ENCODE results near the gene DOK1.
A peak's percentile ranks its signal among the peaks of the same experiment; 100 is the strongest.

DOK1 gene

DNA sequence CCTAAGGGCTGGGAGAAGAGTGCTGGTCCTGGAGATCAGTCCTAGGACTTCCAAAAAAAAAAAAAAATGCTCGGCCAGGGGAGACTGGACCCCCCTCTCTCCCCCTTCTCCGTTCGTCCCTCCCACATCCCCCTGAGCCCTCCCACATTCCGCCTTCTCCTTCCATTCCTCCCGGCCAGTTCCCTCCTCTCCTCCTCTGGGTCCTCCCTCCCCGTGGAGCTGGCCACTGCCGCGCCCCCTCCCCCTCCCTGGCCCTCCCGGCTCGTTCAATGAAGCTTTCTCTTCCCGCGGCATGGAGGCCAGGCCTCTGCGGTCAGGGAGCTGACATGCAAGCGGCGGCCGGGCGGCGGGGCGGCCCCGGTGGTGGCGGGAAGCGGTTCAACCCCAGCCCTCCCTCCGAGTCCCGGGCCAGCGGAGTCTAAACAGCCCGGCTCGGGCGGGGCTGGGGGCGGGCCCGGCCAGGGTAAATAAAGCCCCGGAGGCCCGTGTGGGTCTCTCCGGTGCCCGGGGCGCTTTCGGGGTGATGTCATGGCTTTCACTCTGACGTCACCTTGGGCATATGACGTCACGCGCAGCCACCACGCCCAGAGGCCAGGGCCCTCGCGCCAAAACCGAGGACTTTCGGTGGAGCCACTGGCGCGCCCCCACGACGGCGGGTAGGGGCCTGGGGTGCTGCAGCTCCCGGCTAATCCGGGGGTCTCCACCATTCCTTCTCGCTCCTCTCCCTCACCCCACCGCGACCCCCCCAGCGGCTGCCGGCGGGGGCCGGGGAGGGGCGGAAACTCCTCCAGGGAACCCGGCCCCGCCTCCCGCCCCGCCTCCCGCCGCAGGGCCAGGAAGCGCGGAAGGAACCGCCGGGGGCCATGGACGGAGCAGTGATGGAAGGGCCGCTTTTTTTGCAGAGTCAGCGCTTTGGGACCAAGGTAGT, at the start of gene DOK1, which contains the start of gene LOXL3:
TSS of gene DOK1 (plus strand) at position 829 of the 928 bp plus-strand sequence. CDS start at position 864, 35 bp downstream.
TSS of gene LOXL3 (minus strand) at position 51 of the 928 bp plus-strand sequence. CDS start 1,308 bp downstream, outside the sequence.
- Histone ChIP-seq H3K4me3 (ENCODE audit: low read length) (peak within 1 kb of the TSS; percentile 87), H3K27ac (ENCODE audit: low read length) (no peak within 1 kb of the TSS), H3K9ac (ENCODE audit: low read length) (peak within 1 kb of the TSS; percentile 65), H3K9me3 (ENCODE audit: control insufficient read depth, low read depth, low read length) (no peaks in the 10 kb centered on the region), H3K4me1 (ENCODE audit: control insufficient read depth, low read depth, low read length) (peaks cover 10% of the 10 kb centered on the region), H3K36me3 (ENCODE audit: control insufficient read depth, low read depth, low read length) (no peaks in the 10 kb centered on the region), H3K27me3 (ENCODE audit: control insufficient read depth, insufficient read depth, low read length) (peaks cover 42% of the 10 kb centered on the region)

DNA sequence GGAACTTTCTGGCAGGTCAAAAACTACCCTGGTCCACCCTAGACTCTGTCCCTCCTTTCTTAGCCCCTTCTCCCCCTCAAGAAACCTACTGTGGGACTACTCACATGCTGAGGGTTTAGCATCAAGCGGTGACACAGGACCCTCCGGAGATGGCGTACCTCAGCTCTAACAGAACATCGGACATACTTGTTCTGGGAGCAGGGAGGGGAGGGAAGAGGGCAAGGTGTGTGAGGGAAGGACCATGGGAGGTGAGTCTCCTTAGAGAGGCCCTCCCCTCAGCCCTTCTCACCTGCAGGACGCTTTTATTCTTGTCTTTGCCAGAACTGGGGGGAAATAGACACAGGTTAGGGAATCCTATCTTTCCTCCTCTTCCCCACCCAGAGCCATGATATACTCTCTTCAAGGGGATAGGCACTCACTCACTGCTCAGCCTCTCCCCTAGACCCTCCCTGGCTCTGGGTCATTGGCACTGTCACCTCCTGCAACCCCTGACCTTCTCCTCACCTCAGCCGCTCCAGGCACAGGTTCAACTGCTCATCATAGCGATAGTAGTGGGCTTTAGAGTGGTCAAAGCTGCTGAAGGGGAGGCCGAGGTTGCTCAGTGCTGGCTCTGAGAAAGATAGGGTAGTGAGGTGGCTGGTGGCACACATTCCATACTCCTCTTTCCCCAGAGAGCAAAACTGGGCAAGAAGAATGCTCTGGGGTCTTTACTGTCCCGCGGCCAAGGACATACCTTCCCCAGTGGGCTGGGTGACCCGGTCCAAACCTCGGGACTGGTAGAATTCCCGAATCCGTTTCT, 48.9 kb upstream of the DOK1 start:
- no peak overlapping the region for H3K4me3 ChIP-seq (ENCODE audit: low read length)
- no peak overlapping the region for H3K27ac ChIP-seq (ENCODE audit: low read length)
- H3K4me1 ChIP-seq (ENCODE audit: control insufficient read depth, low read depth, low read length), result peaks cover 33% of the 10 kb centered on the region
- H3K36me3 ChIP-seq (ENCODE audit: control insufficient read depth, low read depth, low read length), result peaks cover 10% of the 10 kb centered on the region
- peaks cover 90% of the 10 kb centered on the region for H3K27me3 ChIP-seq (ENCODE audit: control insufficient read depth, insufficient read depth, low read length)
- no peaks in the 10 kb centered on the region for H3K9me3 ChIP-seq (ENCODE audit: control insufficient read depth, low read depth, low read length)
- H3K9ac ChIP-seq (ENCODE audit: low read length), result no peak overlapping the region

DNA sequence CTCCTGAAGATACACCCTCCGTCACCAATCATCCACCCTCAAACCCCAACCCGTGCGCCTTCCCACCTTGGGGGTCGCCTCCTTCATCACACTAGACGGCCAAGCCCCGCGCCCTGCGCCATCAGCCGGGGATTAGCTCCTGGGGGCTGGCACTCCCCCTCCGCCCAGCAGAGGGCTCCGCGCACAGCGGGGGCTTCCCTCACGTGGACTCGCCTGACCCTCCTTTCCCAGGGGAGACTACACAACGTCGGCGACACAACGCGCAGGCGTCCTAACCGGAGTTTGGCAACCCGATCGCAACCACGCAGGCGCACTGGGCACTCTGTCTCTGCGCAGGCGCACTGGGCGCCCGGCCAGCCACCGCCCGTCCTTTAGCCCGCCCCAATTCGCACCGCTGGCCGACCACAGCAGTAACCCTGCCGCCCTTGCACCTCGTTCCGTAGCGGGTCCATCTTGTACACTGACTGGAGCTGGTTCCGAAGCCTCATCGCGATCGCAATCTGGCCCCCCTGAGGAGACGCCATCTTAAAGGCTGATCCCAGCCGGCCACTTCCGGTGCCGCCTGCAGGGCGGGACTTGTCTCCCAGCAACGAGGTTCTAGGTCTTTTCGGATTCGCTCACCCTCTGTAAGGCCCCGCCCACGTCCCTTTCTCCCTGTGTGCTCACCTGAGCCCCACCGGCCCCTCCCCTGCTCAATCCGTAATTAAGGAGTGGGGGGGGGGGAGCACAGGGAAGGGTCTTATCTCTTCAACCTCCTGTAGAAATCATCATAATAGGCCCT, 47.2 kb upstream of the DOK1 start, which contains the start of gene PCGF1:
TSS of gene PCGF1 (minus strand) at position 551 of the 781 bp plus-strand sequence. CDS start at position 524, 27 bp downstream.
- Histone ChIP-seq H3K27ac (ENCODE audit: low read length) (peak within 1 kb of the TSS; percentile 96), H3K9me3 (ENCODE audit: control insufficient read depth, low read depth, low read length) (no peaks in the 10 kb centered on the region), H3K36me3 (ENCODE audit: control insufficient read depth, low read depth, low read length) (peaks cover 10% of the 10 kb centered on the region), H3K9ac (ENCODE audit: low read length) (peak within 1 kb of the TSS; percentile 88), H3K27me3 (ENCODE audit: control insufficient read depth, insufficient read depth, low read length) (peaks cover 90% of the 10 kb centered on the region), H3K4me3 (ENCODE audit: low read length) (peak within 1 kb of the TSS; percentile 99), H3K4me1 (ENCODE audit: control insufficient read depth, low read depth, low read length) (peaks cover 17% of the 10 kb centered on the region)

DNA sequence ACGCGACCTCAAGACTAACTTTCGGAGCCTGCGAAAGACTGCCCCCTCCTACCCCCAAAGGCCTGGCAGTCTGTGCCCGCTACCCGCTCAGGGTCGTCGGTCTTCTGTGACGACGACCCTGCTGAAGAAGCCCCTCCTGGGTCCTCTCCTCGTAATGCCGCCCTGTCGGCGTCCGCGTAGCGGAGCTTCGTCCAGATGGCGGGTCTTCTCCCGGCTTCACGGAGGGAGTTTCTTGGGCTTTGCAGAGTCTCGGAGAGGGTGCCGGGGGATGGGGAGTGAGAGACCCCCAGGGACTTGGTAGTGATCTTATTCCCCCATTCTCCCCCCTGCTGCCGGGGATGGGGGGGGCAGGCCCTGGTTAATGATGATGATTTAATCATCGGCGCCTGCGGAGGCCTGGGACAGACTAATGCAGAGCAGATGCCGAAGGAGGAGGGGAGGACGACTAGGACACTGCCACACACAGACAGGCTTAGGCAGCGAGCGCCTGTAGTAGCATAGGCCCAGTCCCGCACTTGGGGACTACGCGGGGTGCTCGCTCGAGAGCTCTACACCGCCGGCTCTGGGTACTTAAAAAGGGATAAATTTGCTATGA, 46.5 kb upstream of the DOK1 start:
- Histone ChIP-seq H3K36me3 (ENCODE audit: control insufficient read depth, low read depth, low read length) (peaks cover 10% of the 10 kb centered on the region), H3K9me3 (ENCODE audit: control insufficient read depth, low read depth, low read length) (no peaks in the 10 kb centered on the region), H3K4me3 (ENCODE audit: low read length) (peak overlapping the region; percentile 99), H3K4me1 (ENCODE audit: control insufficient read depth, low read depth, low read length) (peaks cover 16% of the 10 kb centered on the region), H3K27ac (ENCODE audit: low read length) (no peak overlapping the region), H3K27me3 (ENCODE audit: control insufficient read depth, insufficient read depth, low read length) (peaks cover 90% of the 10 kb centered on the region), H3K9ac (ENCODE audit: low read length) (peak overlapping the region; percentile 88)

DNA sequence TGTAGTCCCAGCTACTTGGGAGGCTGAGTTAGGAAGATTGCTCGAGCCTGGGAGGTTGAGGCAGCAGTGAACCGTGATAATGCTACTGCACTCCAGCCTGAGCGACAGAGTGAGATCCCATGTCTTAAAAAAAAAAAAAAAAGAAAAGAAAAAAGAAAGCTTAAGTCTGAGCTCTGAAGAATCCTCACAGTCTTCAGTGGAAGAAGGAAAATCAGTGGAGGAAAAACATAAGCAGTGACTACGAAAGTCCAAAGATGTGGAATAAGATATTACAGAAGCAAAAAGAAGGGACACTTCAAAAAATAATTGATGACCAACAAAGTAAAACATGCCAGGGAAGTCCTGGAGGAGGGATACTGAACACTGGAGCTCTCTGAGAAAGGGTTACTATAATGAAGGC, 44.2 kb upstream of the DOK1 start:
- Histone ChIP-seq H3K9ac (ENCODE audit: low read length) (no peak overlapping the region), H3K27ac (ENCODE audit: low read length) (no peak overlapping the region), H3K36me3 (ENCODE audit: control insufficient read depth, low read depth, low read length) (peaks cover 7% of the 10 kb centered on the region), H3K27me3 (ENCODE audit: control insufficient read depth, insufficient read depth, low read length) (peaks cover 90% of the 10 kb centered on the region), H3K4me3 (ENCODE audit: low read length) (no peak overlapping the region), H3K9me3 (ENCODE audit: control insufficient read depth, low read depth, low read length) (no peaks in the 10 kb centered on the region), H3K4me1 (ENCODE audit: control insufficient read depth, low read depth, low read length) (peaks cover 12% of the 10 kb centered on the region)

DNA sequence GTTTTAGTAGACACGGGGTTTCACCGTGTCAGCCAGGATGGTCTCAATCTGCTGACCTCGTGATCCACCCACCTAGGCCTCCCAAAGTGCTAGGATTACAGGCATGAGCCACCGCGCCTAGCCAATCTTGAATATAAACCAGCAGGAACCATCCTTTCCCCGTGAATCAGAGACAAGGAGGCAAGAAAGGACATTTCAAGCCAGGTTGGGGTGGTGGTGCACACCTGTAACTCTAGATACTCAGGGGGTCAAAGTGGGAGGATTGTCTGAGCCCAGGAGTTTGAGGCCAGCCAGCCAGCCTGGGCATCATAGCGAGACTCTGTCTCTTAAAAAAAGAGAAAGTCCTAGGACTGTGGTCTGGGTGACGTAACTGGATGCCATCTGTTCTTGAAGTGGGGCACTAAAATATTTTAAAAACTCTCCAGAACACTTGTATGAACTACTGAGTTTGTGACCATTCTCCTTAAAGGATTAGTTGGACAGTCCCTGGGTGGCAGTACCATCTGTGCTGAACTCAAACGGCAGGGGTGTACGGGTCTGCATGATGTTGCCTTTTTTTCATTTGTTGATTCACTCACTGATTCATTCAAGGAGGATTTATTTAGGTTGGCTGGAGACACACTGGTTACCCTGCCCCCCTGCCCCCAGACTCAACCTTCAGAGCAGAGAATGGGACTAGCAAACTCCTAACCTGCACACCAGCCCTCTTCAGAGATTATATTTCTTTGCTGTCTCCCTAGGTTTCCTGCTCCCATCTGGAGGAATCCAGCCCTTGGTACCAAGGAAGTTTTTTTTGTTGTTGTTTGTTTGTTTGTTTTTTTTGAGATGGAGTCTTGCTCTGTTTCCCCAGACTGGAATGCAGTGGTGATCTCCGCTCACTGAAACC, 43.2 kb upstream of the DOK1 start:
- H3K9ac ChIP-seq (ENCODE audit: low read length), result no peak overlapping the region
- peaks cover 12% of the 10 kb centered on the region for H3K4me1 ChIP-seq (ENCODE audit: control insufficient read depth, low read depth, low read length)
- peaks cover 90% of the 10 kb centered on the region for H3K27me3 ChIP-seq (ENCODE audit: control insufficient read depth, insufficient read depth, low read length)

DNA sequence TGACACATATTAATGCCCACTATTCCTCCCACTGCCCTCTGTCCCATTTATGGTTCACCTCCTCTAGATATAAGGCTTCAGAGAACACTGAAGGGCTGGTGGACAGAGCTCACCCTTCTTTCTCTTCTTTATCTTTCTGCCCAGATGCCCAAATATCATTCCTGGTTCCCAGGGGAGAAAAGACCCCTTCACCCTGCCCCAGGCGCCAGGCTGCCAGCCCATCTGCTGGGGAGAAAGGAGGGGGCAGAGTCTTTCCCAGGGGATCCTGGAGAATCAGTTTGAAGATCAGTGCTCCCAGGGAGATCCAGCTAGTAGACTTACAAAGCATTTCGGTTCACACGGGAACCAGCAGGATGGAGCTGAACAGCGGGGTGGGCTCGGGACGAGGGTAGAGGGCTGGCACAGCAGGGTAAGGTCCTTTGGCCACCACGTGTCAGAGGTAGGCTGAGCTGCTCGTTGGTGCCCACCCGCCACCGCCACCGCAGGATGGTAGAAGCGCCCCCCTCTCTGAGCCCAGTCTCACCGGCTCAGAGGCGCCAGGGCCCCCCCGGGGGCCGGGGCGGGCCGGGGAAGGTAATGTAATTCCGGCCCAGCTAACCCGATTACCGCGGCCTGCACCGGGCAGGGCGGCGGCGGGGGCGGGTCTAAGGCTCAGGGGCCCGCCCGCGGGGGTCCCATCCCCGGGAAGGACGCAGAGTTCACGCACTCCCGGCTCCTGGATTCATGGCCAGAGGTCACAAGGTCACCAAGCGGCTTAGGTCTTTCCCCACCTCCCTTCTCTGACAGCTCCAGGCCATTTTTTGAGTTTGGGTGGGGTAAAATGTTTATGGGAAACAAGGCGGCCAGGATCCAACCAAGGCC, 41.5 kb upstream of the DOK1 start:
- Histone ChIP-seq H3K9me3 (ENCODE audit: control insufficient read depth, low read depth, low read length) (no peaks in the 10 kb centered on the region), H3K4me1 (ENCODE audit: control insufficient read depth, low read depth, low read length) (peaks cover 7% of the 10 kb centered on the region), H3K27ac (ENCODE audit: low read length) (no peak overlapping the region), H3K36me3 (ENCODE audit: control insufficient read depth, low read depth, low read length) (no peaks in the 10 kb centered on the region), H3K4me3 (ENCODE audit: low read length) (peak overlapping the region; percentile 37), H3K27me3 (ENCODE audit: control insufficient read depth, insufficient read depth, low read length) (peaks cover 100% of the 10 kb centered on the region), H3K9ac (ENCODE audit: low read length) (no peak overlapping the region)

More for the DNA sequence above, 43.2 kb upstream of the DOK1 start:
- H3K36me3 ChIP-seq (ENCODE audit: control insufficient read depth, low read depth, low read length), result no peaks in the 10 kb centered on the region
- H3K4me3 ChIP-seq (ENCODE audit: low read length), result no peak overlapping the region
- H3K9me3 ChIP-seq (ENCODE audit: control insufficient read depth, low read depth, low read length), result no peaks in the 10 kb centered on the region
- no peak overlapping the region for H3K27ac ChIP-seq (ENCODE audit: low read length)

DNA sequence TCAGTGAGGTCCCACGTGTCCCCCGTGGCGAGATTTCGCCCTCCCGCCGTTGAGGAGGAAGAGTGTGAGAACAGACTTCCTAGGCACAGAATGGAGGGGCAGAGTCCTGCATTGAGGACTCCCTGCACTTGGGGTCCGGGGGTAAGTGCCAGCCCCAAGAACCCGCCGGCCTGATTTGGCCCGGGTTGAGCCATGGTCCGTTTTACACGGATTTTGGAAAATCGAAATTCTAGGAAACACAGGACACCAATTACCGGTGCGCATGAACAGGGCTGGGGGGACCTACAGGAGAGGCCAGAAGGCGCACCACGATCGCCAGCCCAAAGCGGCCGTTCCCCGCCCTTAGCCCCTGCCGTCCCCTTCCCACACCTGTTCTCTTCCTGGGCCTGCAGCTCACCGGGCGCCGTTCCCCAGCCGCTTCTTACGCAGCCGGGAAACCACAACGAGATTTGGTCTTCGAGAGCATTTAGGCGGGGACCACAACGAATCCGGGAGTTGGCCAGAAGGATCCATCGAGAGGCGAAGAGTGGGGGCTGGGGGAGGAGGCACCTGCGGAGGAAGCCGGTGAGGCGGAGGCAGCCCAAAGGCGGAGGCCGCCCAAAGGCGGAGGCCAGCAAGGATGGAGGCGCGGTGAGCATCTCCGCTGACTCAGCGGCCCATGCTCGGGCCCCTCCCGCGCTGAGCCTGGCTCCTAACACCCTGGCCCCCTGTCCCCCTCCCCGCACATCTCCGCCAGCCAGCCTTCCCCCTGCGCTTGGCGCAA, 40.7 kb upstream of the DOK1 start:
- H3K9ac ChIP-seq (ENCODE audit: low read length), result no peak overlapping the region
- peaks cover 100% of the 10 kb centered on the region for H3K27me3 ChIP-seq (ENCODE audit: control insufficient read depth, insufficient read depth, low read length)
- H3K36me3 ChIP-seq (ENCODE audit: control insufficient read depth, low read depth, low read length), result no peaks in the 10 kb centered on the region
- H3K9me3 ChIP-seq (ENCODE audit: control insufficient read depth, low read depth, low read length), result no peaks in the 10 kb centered on the region
- H3K27ac ChIP-seq (ENCODE audit: low read length), result no peak overlapping the region
- H3K4me1 ChIP-seq (ENCODE audit: control insufficient read depth, low read depth, low read length), result peaks cover under 1% of the 10 kb centered on the region
- peak overlapping the region; percentile 37 for H3K4me3 ChIP-seq (ENCODE audit: low read length)
